Astrocyte (in vitro differentiated cells and primary cell): ENCODE results near the gene LRFN5.

ENCODE experiments used
- EZH2 ChIP-seq: IDR thresholded peaks from 2 replicates; pipeline ENCODE4 v1.6.1; 2012; ENCODE audit warnings: mild to moderate bottlenecking, low read length, inconsistent platforms; ENCODE audit not compliant: insufficient read depth
- TF ChIP-seq, protein P1 (sequence below): IDR thresholded peaks from 2 replicates; pipeline ENCODE4 v1.5.1; 2011; ENCODE audit warnings: low read depth, mild to moderate bottlenecking, inconsistent platforms, low read length, moderate library complexity; ENCODE audit not compliant: insufficient read depth

GRCh38 chr14:41663473-41663850 is 56.8 kb downstream of the LRFN5 start:
- TF ChIP-seq, protein P1, sequence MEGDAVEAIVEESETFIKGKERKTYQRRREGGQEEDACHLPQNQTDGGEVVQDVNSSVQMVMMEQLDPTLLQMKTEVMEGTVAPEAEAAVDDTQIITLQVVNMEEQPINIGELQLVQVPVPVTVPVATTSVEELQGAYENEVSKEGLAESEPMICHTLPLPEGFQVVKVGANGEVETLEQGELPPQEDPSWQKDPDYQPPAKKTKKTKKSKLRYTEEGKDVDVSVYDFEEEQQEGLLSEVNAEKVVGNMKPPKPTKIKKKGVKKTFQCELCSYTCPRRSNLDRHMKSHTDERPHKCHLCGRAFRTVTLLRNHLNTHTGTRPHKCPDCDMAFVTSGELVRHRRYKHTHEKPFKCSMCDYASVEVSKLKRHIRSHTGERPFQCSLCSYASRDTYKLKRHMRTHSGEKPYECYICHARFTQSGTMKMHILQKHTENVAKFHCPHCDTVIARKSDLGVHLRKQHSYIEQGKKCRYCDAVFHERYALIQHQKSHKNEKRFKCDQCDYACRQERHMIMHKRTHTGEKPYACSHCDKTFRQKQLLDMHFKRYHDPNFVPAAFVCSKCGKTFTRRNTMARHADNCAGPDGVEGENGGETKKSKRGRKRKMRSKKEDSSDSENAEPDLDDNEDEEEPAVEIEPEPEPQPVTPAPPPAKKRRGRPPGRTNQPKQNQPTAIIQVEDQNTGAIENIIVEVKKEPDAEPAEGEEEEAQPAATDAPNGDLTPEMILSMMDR: no peak
- no peak for TF ChIP-seq EZH2
